Neural cell (in vitro differentiated cells): ENCODE results near the gene FAM118A. TPM values are rescaled to one million over a fixed set of nuclear protein-coding genes. Genes with fewer than 3 reads are reported as not detected.

ENCODE experiments used
- H2AFZ ChIP-seq: fragments of 200-600, 300-800 bp; sonication (generic), shearing (Covaris generic); 2 replicates; pipeline ENCODE4 v1.6.0; 2014; ENCODE audit warnings: low read depth, mild to moderate bottlenecking, antibody characterized with exemption, low read length, moderate library complexity
- H3F3A ChIP-seq: fragments of 200-600 bp; shearing (Covaris generic); 2 replicates; pipeline ENCODE4 v1.6.1; 2016; ENCODE audit warnings: mild to moderate bottlenecking, moderate library complexity, mixed read lengths, antibody characterized with exemption, low read length; ENCODE audit not compliant: insufficient read depth, poor library complexity, severe bottlenecking
- H3K27ac ChIP-seq: fragments of 200-600, 300-800 bp; sonication (generic), shearing (Covaris generic); 2 replicates; pipeline ENCODE4 v1.5.1; 2014; ENCODE audit warnings: mild to moderate bottlenecking, low read length, moderate library complexity
- H3K27me3 ChIP-seq: fragments of 300-800, 200-600 bp; sonication (generic), shearing (Covaris generic); 2 replicates; pipeline ENCODE4 v1.6.0; 2014; ENCODE audit warnings: mild to moderate bottlenecking, low read depth, low read length, moderate library complexity; ENCODE audit not compliant: insufficient read depth
- H3K36me3 ChIP-seq: fragments of 300-800, 200-600 bp; sonication (generic), shearing (Covaris generic); 2 replicates; pipeline ENCODE4 v1.5.1; 2014; ENCODE audit warnings: mild to moderate bottlenecking, antibody characterized with exemption, low read length, moderate library complexity; ENCODE audit not compliant: insufficient read depth
- H3K4me2 ChIP-seq: fragments of 300-800, 200-600 bp; sonication (generic), shearing (Covaris generic); 2 replicates; pipeline ENCODE4 v1.6.0; 2014; ENCODE audit warnings: mild to moderate bottlenecking, low read length
- H3K4me3 ChIP-seq: fragments of 300-800, 200-600 bp; sonication (generic), shearing (Covaris generic); 2 replicates; pipeline ENCODE4 v1.5.1; 2014; ENCODE audit warnings: mild to moderate bottlenecking, low read length, moderate library complexity
- H3K79me2 ChIP-seq: fragments of 200-600 bp; shearing (Covaris generic); replicated peaks from 2 replicates; pipeline ENCODE4 v1.6.0; 2014; ENCODE audit warnings: mild to moderate bottlenecking, low read length, moderate library complexity; ENCODE audit not compliant: insufficient read depth
- H3K9ac ChIP-seq: fragments of 300-800, 200-600 bp; sonication (generic), shearing (Covaris generic); 2 replicates; pipeline ENCODE4 v1.6.1; 2016; ENCODE audit warnings: mild to moderate bottlenecking, low read length, mixed read lengths
- H3K9me2 ChIP-seq: fragments of 200-600 bp; shearing (Covaris generic); 2 replicates; pipeline ENCODE4 v1.6.1; 2016; ENCODE audit warnings: mild to moderate bottlenecking, low read length, mixed read lengths; ENCODE audit not compliant: insufficient read depth
- H3K9me3 ChIP-seq: fragments of 200-600, 300-800 bp; sonication (generic), shearing (Covaris generic); 2 replicates; pipeline ENCODE4 v1.6.1; 2016; ENCODE audit warnings: mild to moderate bottlenecking, mixed run types, low read length, moderate library complexity, mixed read lengths
- H4K20me1 ChIP-seq: fragments of 200-600 bp; shearing (Covaris generic); 2 replicates; pipeline ENCODE4 v1.6.1; 2016; ENCODE audit warnings: mild to moderate bottlenecking, mixed run types; ENCODE audit not compliant: insufficient read depth
- CTCF ChIP-seq: fragments of 450-650 bp; IDR thresholded peaks from 2 replicates; pipeline ENCODE4 v1.5.1; 2014; ENCODE audit warnings: antibody characterized with exemption, mild to moderate bottlenecking, moderate library complexity; ENCODE audit not compliant: poor library complexity, severe bottlenecking
- EP300 ChIP-seq: fragments of 450-650 bp; conservative IDR thresholded peaks from 2 replicates; pipeline ENCODE4 v1.6.1; 2014; ENCODE audit warnings: antibody characterized with exemption, mild to moderate bottlenecking, moderate library complexity; ENCODE audit not compliant: poor library complexity, severe bottlenecking
- EZH2 ChIP-seq: fragments of 200-600, 300-800 bp; shearing (Covaris generic), sonication (generic); IDR thresholded peaks from 2 replicates; pipeline ENCODE4 v1.6.1; 2014; ENCODE audit warnings: antibody characterized with exemption, low read length, borderline replicate concordance, mild to moderate bottlenecking; ENCODE audit not compliant: insufficient read depth, poor library complexity, severe bottlenecking
- MXI1 ChIP-seq: fragments of 450-650 bp; conservative IDR thresholded peaks from 2 replicates; pipeline ENCODE4 v1.6.1; 2014; ENCODE audit warnings: antibody characterized with exemption, mild to moderate bottlenecking; ENCODE audit not compliant: poor library complexity, severe bottlenecking
- POLR2AphosphoS5 ChIP-seq: IDR thresholded peaks from 2 replicates; pipeline ENCODE4 v1.6.1; 2012
- RAD21 ChIP-seq: fragments of 450-650 bp; conservative IDR thresholded peaks from 2 replicates; pipeline ENCODE4 v1.6.1; 2014; ENCODE audit warnings: antibody characterized with exemption, mild to moderate bottlenecking, moderate library complexity
- REST ChIP-seq: IDR thresholded peaks from 2 replicates; pipeline ENCODE4 v1.6.1; 2012; ENCODE audit warnings: borderline replicate concordance
- SMC3 ChIP-seq: fragments of 450-650 bp; conservative IDR thresholded peaks from 2 replicates; pipeline ENCODE4 v1.6.1; 2014; ENCODE audit warnings: antibody characterized with exemption, mild to moderate bottlenecking, moderate library complexity; ENCODE audit not compliant: poor library complexity
- TAF1 ChIP-seq: IDR thresholded peaks from 2 replicates; pipeline ENCODE4 v1.6.1; 2012; ENCODE audit warnings: low read depth
- polyA plus RNA-seq: library from polyadenylated mRNA; depleted of rRNA; stranded (reverse); fragments of >200 nt; gene quantifications from 2 replicates; pipeline ENCODE4 v1.2.3, GENCODE V29; 2014

The FAM118A gene
- polyA plus RNA-seq, 1 donor from 2014 or later, result 9.6 TPM

GRCh38 chr22:45343143-45343542, 33.4 kb downstream of the FAM118A start:
- Histone ChIP-seq H3K36me3 (no peaks in the 10 kb centered on the region), H3K27ac (no peak overlapping the region), H3K79me2 (no peaks in the 10 kb centered on the region), H3F3A (no peaks in the 10 kb centered on the region), H3K4me3 (no peak overlapping the region), H2AFZ (no peak overlapping the region), H4K20me1 (no peaks in the 10 kb centered on the region), H3K9me2 (no peaks in the 10 kb centered on the region), H3K4me2 (no peak overlapping the region), H3K27me3 (no peaks in the 10 kb centered on the region), H3K9me3 (no peaks in the 10 kb centered on the region), H3K9ac (no peak overlapping the region)
- TF ChIP-seq EZH2 (no peak), CTCF (no peak), POLR2AphosphoS5 (no peak)

GRCh38 chr22:45344334-45344733, 34.6 kb downstream of the FAM118A start:
- Histone ChIP-seq H3K27ac (no peak overlapping the region), H3K9me2 (no peaks in the 10 kb centered on the region), H3K4me3 (no peak overlapping the region), H3K36me3 (no peaks in the 10 kb centered on the region), H4K20me1 (no peaks in the 10 kb centered on the region), H3K27me3 (no peaks in the 10 kb centered on the region), H2AFZ (no peak overlapping the region), H3K9me3 (no peaks in the 10 kb centered on the region), H3K4me2 (no peak overlapping the region), H3K79me2 (no peaks in the 10 kb centered on the region), H3K9ac (no peak overlapping the region), H3F3A (no peaks in the 10 kb centered on the region)
- TF ChIP-seq POLR2AphosphoS5 (no peak), MXI1 (no peak), EZH2 (no peak), TAF1 (no peak), EP300 (no peak), RAD21 (no peak), REST (no peak), SMC3 (no peak), CTCF (no peak)
